Activated CD8-positive, alpha-beta memory T cell treated with anti-CD3 and anti-CD28 coated beads, Interleukin-2, amount 50 U/mL, for 1 hour (primary cell): ENCODE measurements around the gene PRKAB1.
"Not testable (repeated sequence)": the region's sequence is repeated elsewhere in the genome, so short reads cannot be mapped to it uniquely, and the experiment has no call there.

Experiments used
- DNase-seq: peaks from one replicate; pipeline ENCODE4 v3.0.0-alpha.2; 2020; ENCODE audit errors: extremely low read depth

The PRKAB1 gene

DNA sequence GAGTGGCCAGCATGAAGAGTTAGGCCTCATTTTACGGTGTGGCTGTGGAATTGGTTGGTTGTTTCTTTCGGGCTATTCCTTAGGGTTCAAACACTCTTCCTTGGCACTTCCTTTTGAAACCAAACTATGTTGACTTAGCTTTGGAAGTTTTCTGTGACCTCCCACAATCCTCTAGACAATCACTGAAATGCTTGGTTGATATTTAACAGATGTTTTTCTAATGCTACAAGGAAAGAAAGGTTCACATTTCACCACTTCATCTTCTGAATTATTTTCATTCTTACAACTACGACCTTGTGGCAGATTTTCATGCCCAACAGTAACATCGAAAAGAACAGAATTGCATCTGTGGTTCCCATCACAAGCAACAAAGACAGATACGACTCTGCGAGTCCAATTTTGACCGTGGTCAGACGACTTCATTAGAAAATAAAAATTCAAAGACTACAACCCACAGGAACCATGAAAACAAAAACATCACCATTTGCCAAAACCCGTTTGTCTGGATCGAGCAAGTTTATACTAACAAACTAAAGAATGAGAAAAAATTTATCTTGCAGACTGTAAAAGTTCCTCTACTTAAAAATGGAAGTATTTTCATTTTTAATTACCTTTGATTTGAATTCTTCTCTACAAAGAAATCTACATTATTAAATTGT, 16.9 kb downstream of the PRKAB1 start:
- no peak for DNase-seq

- no peak for DNase-seq
Measured at GRCh38 chr12:119685375-119685774, 17.4 kb downstream of the PRKAB1 start.

- no peak for DNase-seq
Measured at GRCh38 chr12:119686355-119686754, 18.4 kb downstream of the PRKAB1 start.

DNA sequence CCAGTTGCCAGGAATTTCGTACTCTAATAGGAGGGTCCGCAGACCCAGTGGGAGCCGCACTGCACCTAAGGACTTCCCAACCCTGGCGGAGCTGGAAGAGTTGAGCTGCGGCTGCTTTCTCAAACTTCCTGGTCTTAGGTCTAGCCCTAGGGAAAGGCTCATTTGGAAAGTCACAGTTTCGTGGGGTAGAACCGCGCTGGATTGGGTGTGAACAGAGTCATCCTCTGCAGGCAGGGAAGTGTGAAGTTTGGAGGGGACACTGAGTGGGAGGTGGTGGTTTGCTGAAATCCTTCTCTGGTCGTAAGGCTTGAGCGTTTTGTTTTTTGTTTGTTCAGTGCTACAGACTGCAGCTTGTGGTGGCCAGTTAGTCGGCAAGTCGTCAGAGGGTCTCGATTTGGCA, 18.8 kb downstream of the PRKAB1 start:
- no peak for DNase-seq

DNA sequence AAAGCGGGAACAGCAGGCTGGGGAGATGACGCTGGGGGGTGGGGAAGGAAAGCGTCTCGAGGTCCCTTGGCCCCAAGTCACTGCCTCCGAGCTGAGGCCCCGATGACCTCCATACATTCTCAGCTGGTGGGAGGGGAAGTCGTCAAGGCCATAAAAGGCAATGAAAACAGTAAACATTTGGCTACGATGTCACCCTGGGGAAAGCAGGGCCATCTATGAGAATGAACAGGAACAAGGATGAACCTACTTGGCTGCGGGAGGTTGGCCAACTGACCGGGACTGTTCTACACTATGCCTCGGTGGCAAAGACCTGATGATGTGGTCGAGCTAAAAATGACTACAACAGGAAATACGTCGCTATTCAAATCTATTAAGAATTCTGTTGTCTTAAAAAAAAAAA, 19.5 kb downstream of the PRKAB1 start:
- no peak for DNase-seq

GRCh38 chr12:119687879-119688278, 19.9 kb downstream of the PRKAB1 start:
- no peak for DNase-seq

DNA sequence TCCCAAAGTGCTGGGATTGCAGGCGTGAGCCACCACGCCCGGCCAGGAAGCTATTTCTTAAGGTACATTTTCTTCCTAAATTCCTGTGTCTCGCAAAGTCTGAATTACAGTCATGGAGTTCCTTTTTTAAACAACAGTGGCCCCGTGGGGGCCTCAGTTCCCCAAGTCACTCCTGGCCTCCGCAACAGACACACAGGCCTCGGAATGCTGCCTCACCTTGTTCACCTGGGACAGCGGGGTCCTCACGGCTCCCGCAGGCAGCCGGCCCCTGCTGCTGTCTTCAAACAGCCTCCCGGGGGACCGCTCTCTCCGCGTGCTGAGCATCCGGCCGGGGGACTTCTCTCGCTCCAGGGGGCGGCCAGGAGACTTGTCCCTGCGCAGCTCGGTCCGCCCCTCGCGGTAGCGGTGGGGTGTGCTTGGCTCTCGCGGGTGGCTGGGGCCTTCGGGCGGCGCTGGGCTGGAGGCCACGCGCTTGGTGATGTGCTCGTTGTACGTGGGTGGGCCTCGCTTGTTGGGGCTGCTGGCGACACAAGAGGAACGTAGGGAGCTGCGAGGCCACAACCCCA, 22.1 kb downstream of the PRKAB1 start:
- DNase-seq = no peak

- no peak for DNase-seq
Measured at GRCh38 chr12:119691202-119691810, 23.4 kb downstream of the PRKAB1 start.

- DNase-seq = no peak
Measured at GRCh38 chr12:119692410-119692809, 24.5 kb downstream of the PRKAB1 start.

DNA sequence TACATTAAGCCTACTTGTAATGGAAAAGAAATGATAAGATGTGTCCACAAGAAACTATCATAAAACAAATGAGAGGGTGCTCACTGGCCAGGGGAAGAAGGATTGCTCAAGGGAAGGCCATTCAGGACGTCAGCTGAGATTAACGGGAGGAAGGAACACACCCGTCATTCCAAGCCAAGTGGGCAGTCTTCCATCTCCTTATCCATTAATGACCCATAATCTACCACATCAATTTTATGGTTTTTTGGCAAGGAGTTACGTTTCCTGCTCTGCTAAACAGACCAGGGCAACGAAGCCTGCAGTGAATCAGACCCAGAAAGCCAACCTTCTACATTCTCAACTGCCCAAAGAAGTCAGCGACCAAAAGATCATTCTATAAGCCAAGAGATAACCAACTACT, 25.1 kb downstream of the PRKAB1 start:
- no peak for DNase-seq

GRCh38 chr12:119693511-119693910, 25.6 kb downstream of the PRKAB1 start:
- no peak for DNase-seq

DNA sequence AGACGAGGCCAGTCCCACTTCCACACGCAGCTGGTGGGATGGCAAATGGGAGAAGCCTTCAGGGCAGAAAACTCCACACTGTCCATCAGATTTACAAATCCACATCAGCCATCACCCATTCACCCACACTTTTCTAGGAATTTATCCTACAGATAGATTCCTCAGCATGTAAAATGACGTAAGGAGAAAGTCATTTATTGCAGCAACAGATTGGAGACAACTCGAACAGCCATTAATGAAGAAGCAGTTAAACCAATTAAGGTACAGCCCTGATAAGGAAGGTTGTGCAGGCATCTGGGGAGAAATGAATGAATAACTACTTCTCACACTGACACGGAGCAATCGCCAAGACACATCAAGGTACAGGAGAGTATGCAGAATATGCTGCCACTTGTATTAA, 26.2 kb downstream of the PRKAB1 start:
- DNase-seq = no peak

DNA sequence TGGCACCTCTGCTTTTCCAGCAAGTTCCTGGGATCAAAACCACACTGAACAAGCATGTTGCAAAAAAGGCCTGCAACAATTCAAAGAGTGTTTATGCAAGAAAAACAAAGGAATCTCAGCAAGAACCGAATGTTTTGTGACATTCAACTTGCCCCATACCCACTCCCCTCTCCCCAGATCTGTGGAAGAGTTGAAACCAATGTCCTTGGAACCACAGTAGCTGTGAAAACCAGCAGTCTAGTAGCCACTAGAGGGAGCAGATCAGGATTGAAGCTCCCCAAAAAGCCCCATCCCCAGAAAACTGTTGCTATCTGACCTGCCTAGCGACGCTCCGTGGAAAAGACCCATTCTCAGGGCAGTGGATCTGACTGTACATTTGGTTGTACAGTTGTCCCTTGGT, 27.1 kb downstream of the PRKAB1 start:
- no peak for DNase-seq

DNA sequence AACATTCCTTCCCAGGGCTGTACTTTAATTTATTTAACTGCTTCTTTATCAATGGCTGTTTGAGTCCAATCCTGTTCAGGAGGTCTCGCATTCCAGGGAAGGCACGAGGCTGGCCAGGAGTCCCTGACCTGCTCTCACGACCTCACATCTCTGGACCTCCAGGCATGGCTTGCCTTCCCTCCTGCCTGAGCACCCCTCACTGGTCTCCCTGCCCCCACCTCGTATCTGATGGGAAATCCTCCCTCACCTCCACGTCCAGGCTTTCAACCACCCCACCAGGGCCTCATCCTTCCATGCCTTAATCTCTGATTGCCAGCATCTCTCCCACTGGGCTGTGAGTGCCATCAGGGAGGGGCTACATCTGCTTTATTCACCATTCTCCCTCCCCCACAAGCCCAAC, 29.0 kb downstream of the PRKAB1 start:
- no peak for DNase-seq

DNA sequence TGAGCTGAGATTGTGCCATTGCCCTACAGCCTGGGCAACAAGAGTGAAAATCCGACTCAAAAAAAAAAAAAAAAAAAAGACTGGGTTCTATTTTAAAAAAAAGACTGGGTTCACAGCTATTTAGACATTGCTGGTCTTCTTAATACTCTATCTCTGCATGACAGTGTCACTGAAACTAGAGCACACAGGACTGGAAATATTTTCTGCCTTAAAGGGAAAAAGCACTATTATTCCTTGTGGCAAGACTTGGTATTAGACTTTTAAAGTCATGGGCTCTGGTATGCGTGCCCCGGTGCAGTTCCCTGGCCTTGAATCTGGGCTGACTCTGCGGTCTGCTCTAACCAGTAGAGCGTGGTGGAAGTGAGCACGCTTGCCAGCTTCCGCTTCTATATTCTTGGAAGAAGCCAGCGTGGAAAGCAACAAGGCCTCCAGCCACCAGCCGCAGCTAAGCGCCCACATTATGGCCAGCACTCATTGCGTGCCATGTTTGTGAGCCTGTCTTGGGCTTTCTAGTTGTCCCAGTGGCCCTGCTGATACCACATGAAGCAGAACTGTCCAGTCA, 31.3 kb downstream of the PRKAB1 start:
- no peak for DNase-seq

DNA sequence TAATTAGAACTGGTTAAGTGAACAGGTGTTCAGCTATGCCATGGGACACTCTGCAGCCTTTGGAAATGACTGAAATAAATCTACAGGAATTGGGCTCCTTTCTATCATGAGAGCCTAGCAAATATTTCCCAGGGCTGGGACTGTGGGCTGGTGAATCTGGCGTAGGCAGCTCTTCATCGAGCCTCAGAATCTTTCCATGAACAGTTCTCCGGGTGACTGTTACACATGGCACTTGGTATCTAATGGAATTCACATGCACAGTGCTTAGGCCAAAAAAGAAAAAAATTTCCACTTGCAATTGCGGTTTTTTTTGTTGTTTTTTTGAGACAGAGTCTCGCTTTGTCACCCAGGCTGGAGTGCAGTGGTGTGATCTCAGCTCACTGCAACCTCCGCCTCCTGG, 32.1 kb downstream of the PRKAB1 start:
- no peak for DNase-seq

DNA sequence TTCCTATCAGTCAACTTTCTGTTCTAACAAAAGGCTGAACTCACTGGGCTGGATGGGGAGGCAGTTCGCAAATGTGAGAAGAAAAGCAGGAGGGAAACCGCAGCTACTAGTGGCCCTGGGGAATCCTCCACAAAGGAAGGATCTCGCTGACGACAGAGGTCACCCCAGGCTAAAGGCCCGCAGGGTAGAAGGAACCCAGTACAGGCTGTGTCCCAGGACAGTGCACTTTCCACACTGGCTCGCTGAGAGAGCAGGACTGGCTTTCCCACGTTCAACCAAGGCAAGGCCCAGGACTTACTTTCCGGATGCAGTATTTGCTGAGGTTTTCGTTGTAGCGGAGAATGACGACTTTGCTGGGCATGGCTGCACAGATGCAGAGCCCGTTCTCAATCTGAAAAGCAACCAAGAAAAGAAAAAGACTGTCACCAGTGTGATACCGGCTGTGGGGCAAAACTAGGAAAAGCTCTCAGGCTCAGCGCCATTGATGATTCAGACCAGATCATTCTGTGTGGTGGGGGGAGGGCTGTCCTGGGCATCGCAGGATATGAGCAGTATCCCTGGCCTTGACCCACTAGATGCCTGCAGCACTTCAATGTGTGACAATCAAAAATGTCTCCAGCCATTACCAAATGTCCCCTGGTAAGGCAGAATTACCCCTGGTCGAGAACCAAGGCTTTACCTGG, 36.3 kb downstream of the PRKAB1 start:
- DNase-seq = no peak

GRCh38 chr12:119705182-119705581, 37.2 kb downstream of the PRKAB1 start:
- no peak for DNase-seq

DNA sequence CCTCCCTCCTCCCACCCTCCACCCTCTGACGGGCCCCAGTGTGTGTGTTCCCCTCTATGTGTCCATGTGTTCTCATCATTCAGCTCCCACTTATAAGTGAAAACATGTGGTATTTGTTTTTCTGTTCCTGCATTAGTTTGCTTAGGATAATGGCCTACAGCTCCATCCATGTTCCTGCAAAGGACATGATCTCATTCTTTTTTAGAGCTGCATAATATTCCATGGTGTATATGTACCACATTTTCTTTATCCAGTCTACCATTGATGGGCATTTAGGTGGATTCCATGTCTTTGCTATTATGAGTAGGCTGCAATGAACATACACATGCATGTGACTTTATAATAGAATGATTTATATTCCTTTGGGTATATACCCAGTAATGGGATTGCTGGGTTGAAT, 38.5 kb downstream of the PRKAB1 start:
- not testable (repeated sequence) for DNase-seq

DNA sequence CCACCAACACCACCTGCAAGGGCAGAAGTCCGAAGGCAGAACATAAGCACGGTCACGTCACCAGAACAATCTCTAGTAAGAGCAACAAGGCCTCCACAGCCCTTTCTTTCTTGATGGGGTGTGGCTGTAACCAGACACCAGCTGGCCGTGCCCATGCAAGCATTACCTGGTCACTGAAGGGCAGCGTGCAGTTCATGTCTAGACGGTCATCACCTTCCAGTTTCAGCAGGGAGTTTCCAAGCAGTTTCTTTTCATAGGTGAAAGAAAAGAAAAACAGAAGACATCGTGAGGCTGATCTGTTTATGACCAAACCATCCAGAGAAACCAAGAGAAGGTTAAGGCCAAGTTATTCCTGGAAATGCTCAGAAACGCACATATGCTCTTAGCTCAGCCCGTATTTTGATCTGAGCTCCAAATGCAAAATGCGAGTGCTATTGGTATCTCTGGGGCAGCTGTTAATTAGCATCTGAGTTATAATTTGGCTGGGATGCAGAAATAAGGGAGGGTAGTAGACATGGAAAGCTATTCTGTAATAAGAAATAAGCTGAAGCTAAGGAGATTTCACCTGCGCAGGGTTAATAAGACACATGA, 42.5 kb downstream of the PRKAB1 start:
- no peak for DNase-seq

DNA sequence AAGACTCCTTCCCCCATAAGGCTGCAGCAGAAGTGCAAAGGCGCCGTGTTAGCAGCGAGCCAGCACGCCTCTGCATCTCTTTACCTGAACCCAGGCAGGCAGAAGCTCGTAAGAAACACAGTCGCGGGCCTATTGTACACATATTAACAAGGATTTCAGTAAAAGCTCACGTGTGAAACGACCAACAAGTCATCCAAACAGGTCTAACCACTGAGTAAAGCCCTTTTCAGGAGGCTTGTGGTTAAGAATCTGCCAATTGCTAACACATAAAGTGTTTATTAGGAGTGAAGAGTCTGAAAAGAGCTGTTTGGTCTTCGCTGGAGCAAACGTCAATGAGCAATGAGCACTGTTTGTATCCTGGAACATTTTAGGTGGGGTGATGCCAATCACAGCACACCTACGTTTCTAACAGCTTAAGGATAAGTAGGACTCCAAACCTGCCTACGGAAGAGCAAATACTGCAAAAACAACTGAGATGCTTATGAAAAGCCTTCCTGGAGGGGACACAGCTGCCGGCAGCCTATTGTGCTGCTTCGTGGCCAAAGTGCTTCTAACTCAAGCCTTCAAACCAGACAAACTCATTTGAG, 43.1 kb downstream of the PRKAB1 start:
- DNase-seq = no peak

- DNase-seq = no peak
Measured at GRCh38 chr12:119711693-119712092, 43.8 kb downstream of the PRKAB1 start.
